Activated T-cell treated with anti-CD3 and anti-CD28 coated beads, Interleukin-2, amount 50 U/mL, for 4 hours (primary cell): Measurements from ENCODE around the gene BASP1. TPM values are rescaled to one million over a fixed set of nuclear protein-coding genes. Genes with fewer than 3 reads are reported as not detected.
"Not testable (repeated sequence)": the region's sequence is repeated elsewhere in the genome, so short reads cannot be mapped to it uniquely, and the experiment has no call there.

Experiments used
- ATAC-seq, 2 donors: fragments of 200-7000 bp; cut with Tn5 transposase; one replicate each; pipeline ENCODE4 v1.10.0; 2021
- DNase-seq: peaks from one replicate; pipeline ENCODE4 v3.0.0-alpha.2; 2020
- H3K27me3 Mint-ChIP-seq: one replicate; pipeline ENCODE4 v1.8.0; 2021; ENCODE audit warnings: low read depth, mixed read lengths
- H3K36me3 Mint-ChIP-seq: one replicate; pipeline ENCODE4 v1.8.0; 2022; ENCODE audit warnings: mixed read lengths; ENCODE audit not compliant: insufficient read depth
- H3K4me1 Mint-ChIP-seq: one replicate; pipeline ENCODE4 v1.8.0; 2021; ENCODE audit warnings: low read depth, mixed read lengths
- H3K4me3 Mint-ChIP-seq: one replicate; pipeline ENCODE4 v1.8.0; 2021; ENCODE audit warnings: mild to moderate bottlenecking, moderate library complexity, mixed read lengths
- H3K9me3 Mint-ChIP-seq: one replicate; pipeline ENCODE4 v1.8.0; 2021; ENCODE audit warnings: mixed read lengths
- total RNA-seq, 3 donors: library from RNA; stranded (reverse); gene quantifications; one replicate each; pipeline ENCODE4 v1.2.1, GENCODE V29; 2021

BASP1 gene
- total RNA-seq, 3 donors from 2014 or later: 4.3 to 12.3 (median 4.7) TPM

GRCh38 chr5:17292434-17293015, 75.1 kb downstream of the BASP1 start:
- Mint-ChIP-seq H3K4me1 (no peaks in the 10 kb centered on the region), H3K27me3 (no peaks in the 10 kb centered on the region), H3K36me3 (no peaks in the 10 kb centered on the region), H3K4me3 (no peak overlapping the region), H3K9me3 (peaks cover 13% of the 10 kb centered on the region)
- DNase-seq (no peak), ATAC-seq (no peak)

- Mint-ChIP-seq H3K4me3 (no peak overlapping the region), H3K27me3 (no peaks in the 10 kb centered on the region), H3K4me1 (no peaks in the 10 kb centered on the region), H3K36me3 (no peaks in the 10 kb centered on the region), H3K9me3 (peaks cover 3% of the 10 kb centered on the region)
- ATAC-seq: no peak
- no peak for DNase-seq
Measured at GRCh38 chr5:17294639-17295311, 77.3 kb downstream of the BASP1 start.

- Mint-ChIP-seq H3K27me3 (no peaks in the 10 kb centered on the region), H3K4me1 (no peaks in the 10 kb centered on the region), H3K36me3 (no peaks in the 10 kb centered on the region), H3K4me3 (no peak overlapping the region), H3K9me3 (no peaks in the 10 kb centered on the region)
- DNase-seq (no peak), ATAC-seq (no peak)
Measured at GRCh38 chr5:17295671-17296070, 78.2 kb downstream of the BASP1 start.

GRCh38 chr5:17302106-17302505, 84.7 kb downstream of the BASP1 start:
- Mint-ChIP-seq H3K27me3 (no peaks in the 10 kb centered on the region), H3K36me3 (no peaks in the 10 kb centered on the region), H3K9me3 (no peaks in the 10 kb centered on the region), H3K4me3 (no peak overlapping the region), H3K4me1 (no peaks in the 10 kb centered on the region)
- ATAC-seq (no peak), DNase-seq (no peak)

- Mint-ChIP-seq H3K4me3 (no peak overlapping the region), H3K36me3 (no peaks in the 10 kb centered on the region), H3K27me3 (no peaks in the 10 kb centered on the region), H3K9me3 (peaks cover 4% of the 10 kb centered on the region), H3K4me1 (no peaks in the 10 kb centered on the region)
- ATAC-seq: no peak
- no peak for DNase-seq
Measured at GRCh38 chr5:17302604-17303003, 85.2 kb downstream of the BASP1 start.

GRCh38 chr5:17304282-17304681, 86.9 kb downstream of the BASP1 start:
- Mint-ChIP-seq H3K9me3 (peaks cover 12% of the 10 kb centered on the region), H3K27me3 (no peaks in the 10 kb centered on the region), H3K4me3 (no peak overlapping the region), H3K36me3 (no peaks in the 10 kb centered on the region), H3K4me1 (no peaks in the 10 kb centered on the region)
- ATAC-seq (no peak), DNase-seq (no peak)

- no peaks in the 10 kb centered on the region for H3K27me3 Mint-ChIP-seq
- H3K36me3 Mint-ChIP-seq: no peaks in the 10 kb centered on the region
- no peak for ATAC-seq
- no peak for DNase-seq
- no peak overlapping the region for H3K4me3 Mint-ChIP-seq
- peaks cover 12% of the 10 kb centered on the region for H3K9me3 Mint-ChIP-seq
- H3K4me1 Mint-ChIP-seq: no peaks in the 10 kb centered on the region
Measured at GRCh38 chr5:17305017-17305416, 87.6 kb downstream of the BASP1 start.

GRCh38 chr5:17305964-17306725, 88.7 kb downstream of the BASP1 start:
- no peak overlapping the region for H3K4me3 Mint-ChIP-seq
- DNase-seq (no peak), ATAC-seq (no peak)
- H3K27me3 Mint-ChIP-seq: no peaks in the 10 kb centered on the region
- H3K36me3 Mint-ChIP-seq: no peaks in the 10 kb centered on the region
- H3K9me3 Mint-ChIP-seq: peaks cover 15% of the 10 kb centered on the region
- no peaks in the 10 kb centered on the region for H3K4me1 Mint-ChIP-seq

- no peak for ATAC-seq
- H3K27me3 Mint-ChIP-seq: no peaks in the 10 kb centered on the region
- DNase-seq: no peak
- H3K36me3 Mint-ChIP-seq: no peaks in the 10 kb centered on the region
- H3K9me3 Mint-ChIP-seq: peaks cover 15% of the 10 kb centered on the region
- no peak overlapping the region for H3K4me3 Mint-ChIP-seq
- H3K4me1 Mint-ChIP-seq: no peaks in the 10 kb centered on the region
Measured at GRCh38 chr5:17306726-17307091, 89.3 kb downstream of the BASP1 start.

GRCh38 chr5:17307440-17307839, 90.0 kb downstream of the BASP1 start:
- ATAC-seq, H3K4me1 Mint-ChIP-seq, H3K27me3 Mint-ChIP-seq, H3K36me3 Mint-ChIP-seq, DNase-seq, H3K4me3 Mint-ChIP-seq: not testable (repeated sequence)
- H3K9me3 Mint-ChIP-seq: peaks cover 15% of the 10 kb centered on the region

- no peak for DNase-seq
Measured at GRCh38 chr5:17308326-17309065, 91.1 kb downstream of the BASP1 start.

GRCh38 chr5:17309462-17309861, 92.0 kb downstream of the BASP1 start:
- Mint-ChIP-seq H3K4me1 (no peaks in the 10 kb centered on the region), H3K27me3 (no peaks in the 10 kb centered on the region), H3K9me3 (peaks cover 15% of the 10 kb centered on the region), H3K36me3 (no peaks in the 10 kb centered on the region), H3K4me3 (no peak overlapping the region)
- DNase-seq (no peak), ATAC-seq (no peak)

More at GRCh38 chr5:17308326-17309065, 91.1 kb downstream of the BASP1 start:
- Mint-ChIP-seq H3K9me3 (peaks cover 15% of the 10 kb centered on the region), H3K4me3 (no peak overlapping the region), H3K4me1 (no peaks in the 10 kb centered on the region), H3K27me3 (no peaks in the 10 kb centered on the region), H3K36me3 (no peaks in the 10 kb centered on the region)
- no peak for ATAC-seq

GRCh38 chr5:17310502-17310901, 93.1 kb downstream of the BASP1 start:
- ATAC-seq, H3K4me3 Mint-ChIP-seq, DNase-seq, H3K27me3 Mint-ChIP-seq, H3K4me1 Mint-ChIP-seq, H3K36me3 Mint-ChIP-seq: not testable (repeated sequence)
- peaks cover 15% of the 10 kb centered on the region for H3K9me3 Mint-ChIP-seq

- DNase-seq, H3K36me3 Mint-ChIP-seq, ATAC-seq, H3K27me3 Mint-ChIP-seq, H3K4me1 Mint-ChIP-seq, H3K4me3 Mint-ChIP-seq: not testable (repeated sequence)
- peaks cover 15% of the 10 kb centered on the region for H3K9me3 Mint-ChIP-seq
Measured at GRCh38 chr5:17311811-17312210, 94.4 kb downstream of the BASP1 start.
